ENCODE data around the gene AOC2. TPM values are rescaled to one million over a fixed set of nuclear protein-coding genes. Genes with fewer than 3 reads are reported as not detected.

Gene AOC2
- total RNA-seq (2011; cell fraction: chromatin; rRNA removed; ENCODE audit: low replicate concordance) = 6.7 and 16.0 TPM in 2 replicates
- total RNA-seq (2011; cell fraction: nucleolus; rRNA removed) = 9.3 and 11.5 TPM in 2 replicates
- total RNA-seq (2011; cell fraction: nucleoplasm; rRNA removed) = 6.6 and 7.0 TPM in 2 replicates
- total RNA-seq (2014; rRNA removed) = 0.36 and 0.69 TPM in 2 replicates
- 0.29 and 0.35 TPM in 2 replicates for total RNA-seq (2014; rRNA removed; fragmentation: Illumina TruSeq; extraction: Trizol)
- 0.49 and 0.58 TPM in 2 replicates for total RNA-seq (2015; rRNA removed; fragmentation: Illumina TruSeq; extraction: Trizol)
- 0.91 and 1.1 TPM in 2 replicates for total RNA-seq (2021)
- 0.49 and 0.54 TPM in 2 replicates for polyA plus RNA-seq (2011; rRNA removed)
- 0.52 and 0.79 TPM in 2 replicates for polyA plus RNA-seq (2011; cell fraction: cytosol; rRNA removed)
- polyA plus RNA-seq (2011; cell fraction: nucleus; rRNA removed) = 3.3 and 4.4 TPM in 2 replicates
- polyA plus RNA-seq (2012) = 0.38 and 0.72 TPM in 2 replicates
- polyA plus RNA-seq (2014; fragmentation: Illumina TruSeq; extraction: Trizol) = 0.37 and 0.51 TPM in 2 replicates
- under 1 TPM; 0.08 to 0.11 TPM for polyA plus RNA-seq (2014; fragmentation: Nextera tagmentation; extraction: Ambion mirVana)
- polyA plus RNA-seq (2014; rRNA removed) = 0.88 TPM in 2 replicates
- polyA minus RNA-seq (2011; rRNA and poly(A)+ RNA removed) = 0.69 and 0.95 TPM in 2 replicates
- polyA minus RNA-seq (2011; cell fraction: cytosol; rRNA and poly(A)+ RNA removed) = 0.48 TPM in 1 of 2 replicates, not detected in the other
- 3.6 and 4.2 TPM in 2 replicates for polyA minus RNA-seq (2011; cell fraction: nucleus; rRNA and poly(A)+ RNA removed)
- percentile 59 among the genes with signal in this experiment for Bru-seq, nascent RNA
- BruChase-seq, experiment 1, labeled RNA remaining after a 2-hour chase = percentile 74 among the genes with signal in this experiment
- BruChase-seq, experiment 2, labeled RNA remaining after a 6-hour chase = percentile 76 among the genes with signal in this experiment
- long read RNA-seq, experiment 1, partial matches to known transcripts = 0 of 2 reads
- long read RNA-seq, experiment 1, other reads (novel, unspliced or antisense) = 1 of 2 reads
- long read RNA-seq, experiment 2 = 0 reads
- long read RNA-seq, experiment 3 = 0 reads

GRCh38 chr17:42844271-42844670 is at the start of gene AOC2:
Gene AOC2 (plus strand): TSS chr17:42844580. CDS start chr17:42844627, 47 bp downstream.
- DNase-seq (ENCODE audit: extremely low read depth in 1 of 4, low spot score in 3 of 4) (no peak), ATAC-seq (no peak), FAIRE-seq (no peak)
- Histone ChIP-seq H3K27ac (ENCODE audit: extremely low read depth, low read depth, low read length) (no peak within 1 kb of the TSS), H4K20me1 (replicated peaks; ENCODE audit: control insufficient read depth, insufficient read depth, low read length) (0 out of 2 replicates have a peak, but pooled peaks cover 2% of the 10 kb centered on the region), H3K9ac (ENCODE audit: insufficient read depth in 1 of 2, low read depth in 2 of 2, low read length in 2 of 2) (no peak within 1 kb of the TSS; a peak in 1 of 4 replicates), H3K9me1 (ENCODE audit: control insufficient read depth, insufficient read depth, low read length) (no peaks in the 10 kb centered on the region), H3K79me2 (ENCODE audit: control insufficient read depth, insufficient read depth, low read length) (no peaks in the 10 kb centered on the region; the same call in 2 of the 3 replicates), H3K27me3 (ENCODE audit: control insufficient read depth in 2 of 2, insufficient read depth in 2 of 2, low read length in 2 of 2) (no peaks in the 10 kb centered on the region), H3K9me3 (replicated peaks; ENCODE audit: control insufficient read depth, insufficient read depth, low read depth, low read length) (no peaks in the 10 kb centered on the region), H3K4me1 (replicated peaks in 1 of 2; ENCODE audit: control insufficient read depth in 2 of 2, insufficient read depth in 2 of 2, low read length in 2 of 2) (peaks cover 0 to 10% of the 10 kb centered on the region in 2 experiments; a peak in 2 of 5 replicates), H3K36me3 (ENCODE audit: control insufficient read depth, insufficient read depth, low read length) (peaks cover 60% of the 10 kb centered on the region), H3K4me2 (ENCODE audit: insufficient read depth, low read length) (no peak within 1 kb of the TSS), H2AFZ (ENCODE audit: low read depth, low read length) (no peak within 1 kb of the TSS), H3K4me3 (no peak within 1 kb of the TSS)
- 84% methylated on average over 4 of the region's 4 CpGs for WGBS (ENCODE audit: insufficient coverage, low coverage, missing lambda C conversion rate)
- ChIA-PET POLR2A (interaction anchor here (1.0 to 1.9 kb wide), 4 partner anchors 9 to 154 kb away, joined by 3 to 6 read pairs (median 5); partner anchors contain the start of gene RPL27), CTCF (ENCODE audit: low intra/inter-chr PET ratio) (interaction anchor here (1.9 to 4.7 kb wide), 3 partner anchors 94 to 154 kb away, joined by 8 to 37 read pairs (median 20); partner anchors contain the start of genes PTGES3L, RPL27 and RUNDC1)
- intact Hi-C loops (cut with micrococcal nuclease) (no loop called here), in situ Hi-C loops (cut with MboI) (loop anchor here (5.0 kb wide), 1 partner anchor 93 kb away; no protein-coding TSS in a partner anchor)
- no TSS peak for BruUV-seq (replicated peaks)
- TF ChIP-seq SNAPC5 (CRISPR knock-in tag; IDR thresholded peaks at IDR 0.05) (no peak), CREB5 (CRISPR knock-in tag; IDR thresholded peaks at IDR 0.05) (no peak), SIN3A (IDR thresholded peaks at IDR 0.05; ENCODE audit: borderline replicate concordance in 2 of 2, control insufficient read depth in 1 of 2, low read depth in 2 of 2, low read length in 2 of 2) (no peak), TARDBP (IDR thresholded peaks at IDR 0.05) (no peak), SMAD4 (CRISPR knock-in tag; conservative IDR thresholded peaks at IDR 0.05) (no peak), DMBX1 (CRISPR knock-in tag; IDR thresholded peaks at IDR 0.05; ENCODE audit: borderline replicate concordance) (no peak), ZBTB2 (IDR thresholded peaks at IDR 0.05) (no peak)
